Caki2 (cell line): ENCODE data around the gene EXD3. TPM values are rescaled to one million over a fixed set of nuclear protein-coding genes. Genes with fewer than 3 reads are reported as not detected.
"Not testable (repeated sequence)": the region's sequence is repeated elsewhere in the genome, so short reads cannot be mapped to it uniquely, and the experiment has no call there.

ENCODE experiments used
- DNase-seq: peaks from one replicate; pipeline ENCODE4 v3.0.0-alpha.2; 2015; ENCODE audit warnings: low read depth
- in situ Hi-C: cut with HindIII; loops from 2 replicates; pipeline ENCODE4 v1.10.0; 2016; ENCODE audit warnings: low sequenced_read_pairs, low pct_unique_long_range_greater_than_20kb, mixed read lengths
- total RNA-seq: library from RNA; depleted of rRNA; stranded (reverse); fragments of >200 nt; shearing (Covaris generic); gene quantifications from 2 replicates; pipeline ENCODE4 v1.2.3, GENCODE V29; 2014; ENCODE audit warnings: low replicate concordance

The EXD3 gene
- total RNA-seq, 1 experiment from 2014 or later: 5.3 TPM

DNA sequence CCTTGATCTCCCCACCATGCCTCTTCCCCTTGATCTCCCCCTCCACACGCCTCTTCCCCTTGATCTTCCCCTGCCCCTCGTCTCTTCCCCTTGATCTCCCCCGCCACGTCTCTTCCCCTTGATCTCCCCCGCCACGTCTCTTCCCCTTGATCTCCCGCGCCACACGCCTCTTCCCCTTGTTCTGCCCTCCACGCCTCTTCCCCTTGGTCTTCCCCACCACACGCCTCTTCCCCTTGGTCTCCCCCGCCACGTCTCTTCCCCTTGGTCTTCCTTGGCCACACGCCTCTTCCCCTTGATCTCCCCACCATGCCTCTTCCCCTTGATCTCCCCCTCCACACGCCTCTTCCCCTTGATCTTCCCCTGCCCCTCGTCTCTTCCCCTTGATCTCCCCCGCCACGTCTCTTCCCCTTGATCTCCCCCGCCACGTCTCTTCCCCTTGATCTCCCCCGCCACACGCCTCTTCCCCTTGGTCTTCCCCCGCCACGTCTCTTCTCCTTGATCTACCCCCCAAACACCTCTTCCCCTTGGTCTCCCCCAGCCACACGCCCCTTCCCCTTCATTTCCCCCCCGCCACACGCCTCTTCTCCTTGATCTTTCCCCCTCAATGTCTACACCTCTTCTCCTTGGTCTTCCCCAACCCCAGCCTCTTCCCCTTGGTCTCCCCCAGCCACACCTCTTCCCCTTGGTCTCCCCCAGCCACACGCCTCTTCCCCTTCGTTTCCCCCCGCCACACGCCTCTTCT, 28.5 kb upstream of the EXD3 start:
- DNase-seq, in situ Hi-C loops: not testable (repeated sequence)

DNA sequence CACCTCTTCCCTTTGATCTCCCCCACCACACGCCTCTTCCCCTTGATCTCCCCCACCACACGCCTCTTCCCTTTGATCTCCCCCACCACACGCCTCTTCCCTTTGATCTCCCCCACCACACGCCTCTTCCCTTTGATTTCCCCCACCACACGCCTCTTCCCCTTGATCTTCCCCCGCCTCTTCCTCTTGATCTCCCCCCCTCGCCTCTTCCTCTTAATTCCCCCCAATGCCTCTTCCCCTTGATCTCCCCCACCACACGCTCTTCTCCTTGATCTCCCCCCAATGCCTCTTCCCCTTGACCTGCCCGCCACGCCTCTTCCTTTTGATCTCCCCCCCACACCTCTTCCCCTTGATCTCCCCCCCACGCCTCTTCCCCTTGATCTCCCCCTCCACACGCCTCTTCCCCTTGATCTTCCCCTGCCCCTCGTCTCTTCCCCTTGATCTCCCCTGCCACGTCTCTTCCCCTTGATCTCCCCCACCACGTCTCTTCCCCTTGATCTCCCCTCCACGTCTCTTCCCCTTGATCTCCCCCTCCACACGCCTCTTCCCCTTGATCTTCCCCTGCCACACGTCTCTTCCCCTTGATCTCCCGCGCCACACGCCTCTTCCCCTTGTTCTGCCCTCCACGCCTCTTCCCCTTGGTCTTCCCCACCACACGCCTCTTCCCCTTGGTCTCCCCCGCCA, 27.7 kb upstream of the EXD3 start:
- DNase-seq, in situ Hi-C loops: not testable (repeated sequence)

DNA sequence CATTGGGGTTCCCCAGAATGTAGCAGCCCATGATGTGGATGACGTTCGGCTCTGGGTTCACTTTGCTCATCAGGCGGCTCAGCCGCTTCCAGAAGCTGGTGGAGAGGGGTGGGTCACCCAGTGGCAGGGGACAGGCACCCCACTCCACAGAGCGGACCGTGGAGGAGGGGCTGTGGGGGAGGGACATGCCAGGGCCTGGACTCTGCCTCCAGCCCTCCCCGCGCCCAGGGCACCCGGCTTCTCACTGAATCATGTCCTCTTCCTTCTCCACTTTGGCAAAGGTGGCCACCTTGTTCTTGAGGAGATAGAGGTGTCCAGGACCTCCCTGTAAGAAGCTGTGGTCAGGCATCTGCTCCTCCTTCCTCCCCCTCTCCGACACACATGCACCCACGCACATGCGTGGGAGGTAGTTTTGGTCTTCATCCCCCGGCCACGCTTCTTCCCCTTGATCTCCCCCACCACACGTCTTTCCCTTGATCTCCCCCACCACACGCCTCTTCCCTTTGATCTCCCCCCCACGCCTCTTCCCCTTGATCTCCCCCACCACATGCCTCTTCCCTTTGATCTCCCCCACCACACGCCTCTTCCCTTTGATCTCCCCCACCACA, 27.1 kb upstream of the EXD3 start:
- DNase-seq: no peak
- in situ Hi-C loops: no loop called here

DNA sequence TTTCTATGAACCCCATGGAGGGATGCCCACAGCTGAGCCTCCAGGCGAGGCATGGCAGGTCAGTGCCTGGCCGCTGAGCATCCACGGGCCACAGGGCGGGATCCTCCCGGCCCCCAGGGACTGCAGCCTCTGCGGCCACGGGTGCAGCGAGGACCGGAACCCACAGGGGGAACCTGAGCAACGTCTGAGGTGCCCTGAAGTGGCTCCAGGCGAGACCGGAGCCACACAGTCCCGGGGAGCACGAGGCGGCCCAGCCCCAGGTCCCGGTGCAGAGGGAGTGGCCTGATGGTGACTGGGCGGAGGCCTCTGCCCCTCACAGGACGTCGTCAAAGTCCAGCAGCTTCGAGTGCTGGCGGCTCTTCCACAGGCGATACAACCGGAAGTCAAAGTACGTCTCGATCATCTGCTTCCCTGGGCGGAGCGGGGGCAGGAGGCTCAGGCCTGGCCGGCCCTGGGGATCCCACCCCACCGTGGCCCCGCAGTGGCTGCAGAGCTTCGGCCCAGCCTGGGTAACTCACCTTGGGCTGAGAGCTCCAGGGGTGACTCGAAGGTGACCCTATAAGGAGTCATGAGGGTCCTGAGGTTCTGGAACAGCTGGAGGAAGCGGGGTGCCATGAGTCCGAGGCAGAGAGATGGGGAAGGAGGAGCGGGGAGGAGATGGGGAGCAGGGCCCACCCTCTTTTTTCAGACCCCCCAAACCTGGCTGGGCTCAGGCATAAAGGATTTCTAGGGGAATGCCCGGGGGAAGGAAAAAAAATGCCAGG, 26.3 kb upstream of the EXD3 start:
- in situ Hi-C loops: no loop called here
- no peak for DNase-seq

DNA sequence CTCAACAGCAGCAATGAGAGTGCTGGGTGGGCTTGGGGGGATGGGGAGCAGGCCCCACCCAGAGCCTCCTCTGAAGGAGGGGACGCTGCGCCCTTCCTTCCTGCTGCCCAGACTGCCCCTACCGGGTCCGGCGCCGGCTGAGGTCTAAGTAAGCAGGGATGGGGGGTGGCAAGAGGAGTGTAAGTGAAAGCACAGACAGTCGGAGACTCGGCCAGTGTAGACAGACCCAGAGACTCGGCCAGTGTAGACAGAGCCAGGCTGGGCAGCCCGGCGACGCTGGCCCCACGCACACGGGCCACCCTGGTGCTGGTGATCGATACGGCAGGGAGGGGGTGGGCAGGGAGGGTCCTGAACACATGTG, 25.6 kb upstream of the EXD3 start:
- DNase-seq: no peak
- in situ Hi-C loops: no loop called here

DNA sequence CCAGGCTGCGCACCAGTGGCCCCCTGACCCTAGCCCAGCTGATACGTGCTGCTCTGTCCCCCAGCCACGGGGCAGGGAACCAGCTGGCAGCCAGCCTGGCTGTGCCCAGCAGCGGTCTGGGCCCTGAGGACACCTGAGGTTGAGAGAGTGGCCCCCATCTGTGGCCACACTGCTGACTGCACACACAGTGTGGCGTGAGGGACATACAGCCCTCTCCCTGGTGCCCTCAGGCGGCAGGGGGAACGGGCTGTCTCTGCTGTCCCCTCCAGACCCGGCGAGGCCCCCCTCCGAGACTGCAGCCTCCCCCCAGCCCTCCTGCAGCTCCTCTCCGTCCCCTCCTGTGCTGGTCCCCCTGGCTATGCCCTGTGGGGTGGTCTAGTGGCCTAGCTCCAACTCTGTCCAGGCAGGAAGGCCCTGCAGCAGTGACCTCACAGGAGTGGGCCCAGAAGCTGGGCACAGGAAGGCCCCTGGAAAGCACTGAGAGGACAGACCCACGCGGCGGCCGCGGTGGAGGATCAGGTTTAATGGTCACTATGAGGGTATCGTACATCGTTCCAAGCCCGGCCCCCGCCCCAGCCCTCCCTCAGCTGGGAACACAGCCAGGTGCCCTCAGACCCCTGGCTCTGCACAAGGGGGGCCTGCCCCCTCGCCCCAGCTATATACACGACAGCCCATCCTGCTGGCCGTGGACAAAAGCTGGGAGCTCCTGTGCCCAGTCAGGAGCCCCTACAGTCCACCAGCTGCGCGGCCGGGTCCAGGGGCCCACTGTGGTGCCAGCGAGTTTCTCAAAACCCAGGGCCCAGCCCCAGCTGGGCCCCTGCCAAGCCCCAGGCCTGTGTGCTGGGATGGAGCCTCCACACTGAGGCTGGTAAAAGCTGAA, 25.0 kb upstream of the EXD3 start:
- DNase-seq: no peak
- in situ Hi-C loops: no loop called here

DNA sequence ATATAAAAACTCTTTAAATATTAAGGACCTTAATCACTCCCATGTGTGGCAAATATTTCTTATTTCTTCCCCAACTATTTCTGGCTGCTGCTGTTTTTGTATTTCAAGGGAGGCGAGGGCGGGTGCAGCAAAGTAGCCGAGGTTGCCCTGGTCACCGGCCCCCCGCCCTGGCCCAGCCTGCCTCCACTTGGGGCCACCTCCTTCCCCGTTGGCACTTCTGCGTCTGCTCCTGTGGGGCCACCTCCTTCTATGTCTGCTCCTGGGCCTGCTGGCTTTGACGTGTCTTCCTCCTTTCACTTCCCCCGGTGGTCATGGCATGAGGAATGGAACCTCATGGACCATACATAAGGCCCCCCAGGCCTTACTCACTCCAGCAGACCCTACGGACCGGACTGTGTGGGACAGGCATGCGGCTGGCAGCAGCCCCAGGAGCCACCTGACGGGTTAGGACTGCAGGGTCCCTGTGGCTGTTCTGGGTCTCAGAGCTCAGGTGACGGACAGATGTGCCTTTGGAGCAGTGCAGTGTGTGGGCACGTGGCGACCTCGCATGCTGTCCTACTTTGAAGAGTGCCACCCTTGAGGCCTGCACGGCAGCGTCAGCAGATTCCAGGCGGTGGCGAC, 24.0 kb upstream of the EXD3 start:
- in situ Hi-C loops: no loop called here
- DNase-seq: no peak

DNA sequence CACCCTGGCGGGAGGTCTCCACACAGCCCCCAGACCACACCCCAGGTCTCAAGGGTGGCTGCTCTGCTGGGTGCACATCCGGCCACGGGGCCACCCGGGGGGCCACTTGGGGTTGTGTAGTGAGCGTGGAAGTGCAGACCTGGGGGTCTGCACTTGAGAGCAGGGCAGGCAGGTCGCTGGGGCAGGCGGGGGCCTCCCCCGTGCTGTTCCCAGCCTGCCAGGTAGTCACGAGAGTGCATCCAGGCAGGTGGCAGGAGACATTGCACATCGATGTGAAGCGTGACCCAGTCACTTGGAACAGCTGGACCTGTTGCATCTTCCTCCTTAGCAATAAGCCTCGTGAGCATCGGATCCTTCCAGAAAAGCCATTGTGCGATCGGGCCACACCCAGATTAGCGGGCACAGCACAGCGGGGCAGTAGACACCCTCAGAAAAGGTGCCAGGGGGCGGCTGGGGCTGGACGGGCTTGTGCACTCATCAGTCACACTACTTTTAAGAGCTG, 23.0 kb upstream of the EXD3 start:
- in situ Hi-C loops: no loop called here
- DNase-seq: no peak

DNA sequence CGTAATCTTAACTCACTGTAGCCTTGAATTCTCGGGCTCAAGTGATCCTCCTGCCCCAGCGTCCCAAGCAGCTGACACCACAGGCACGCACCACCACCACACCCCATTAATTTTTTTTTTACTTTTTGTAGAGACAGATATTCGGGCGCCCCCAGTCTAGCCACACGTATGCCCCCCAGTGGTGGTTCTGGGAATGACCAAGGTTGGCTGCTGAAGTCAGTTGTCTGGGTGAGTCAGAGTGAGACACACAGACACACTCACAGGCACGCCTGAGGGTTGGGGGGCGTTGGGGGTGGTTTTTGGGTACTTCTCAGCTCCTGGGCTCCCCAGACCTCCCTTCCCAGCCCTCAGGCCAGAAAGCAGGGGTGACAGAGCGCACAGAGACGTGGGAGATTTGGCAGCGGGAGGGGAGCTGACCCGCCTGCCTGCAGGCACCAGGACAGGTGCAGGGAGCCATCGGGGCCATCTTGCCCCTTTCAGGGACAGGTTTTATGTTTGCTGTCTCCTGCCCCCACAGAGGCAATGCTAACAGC, 22.4 kb upstream of the EXD3 start:
- DNase-seq: peak; percentile 73
- in situ Hi-C loops: no loop called here

DNA sequence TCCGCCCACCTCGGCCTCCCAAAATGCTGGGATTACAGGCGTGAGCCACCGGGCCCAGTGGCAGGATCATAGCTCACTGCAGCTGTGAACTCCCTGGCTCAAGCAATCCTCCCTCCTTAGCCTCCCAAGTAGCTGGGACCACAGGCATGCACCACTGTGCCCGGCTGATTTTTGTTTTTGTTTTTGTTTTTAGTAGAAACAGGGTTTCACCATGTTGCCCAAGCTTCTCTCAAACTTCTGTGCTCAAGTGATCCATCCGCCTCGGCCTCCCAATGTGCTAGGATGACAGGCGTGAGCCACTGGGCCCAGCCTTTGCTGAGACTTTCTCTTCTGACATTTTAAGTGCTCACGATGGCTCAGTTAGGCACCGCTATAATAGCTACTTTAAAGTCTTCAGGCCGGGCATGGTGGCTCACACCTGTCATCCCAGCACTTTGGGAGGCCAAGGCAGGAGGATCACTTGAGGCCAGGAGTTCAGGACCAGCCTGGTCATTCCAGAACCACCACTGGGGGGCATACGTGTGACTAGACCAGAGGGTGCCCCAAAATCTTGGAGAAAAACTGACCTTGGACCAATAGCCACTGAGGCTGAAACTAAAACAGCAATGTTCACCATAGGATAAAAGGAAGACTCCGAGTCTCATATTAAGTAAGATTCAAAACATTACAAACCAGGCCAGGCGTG, 21.3 kb upstream of the EXD3 start:
- in situ Hi-C loops: no loop called here
- DNase-seq: no peak

DNA sequence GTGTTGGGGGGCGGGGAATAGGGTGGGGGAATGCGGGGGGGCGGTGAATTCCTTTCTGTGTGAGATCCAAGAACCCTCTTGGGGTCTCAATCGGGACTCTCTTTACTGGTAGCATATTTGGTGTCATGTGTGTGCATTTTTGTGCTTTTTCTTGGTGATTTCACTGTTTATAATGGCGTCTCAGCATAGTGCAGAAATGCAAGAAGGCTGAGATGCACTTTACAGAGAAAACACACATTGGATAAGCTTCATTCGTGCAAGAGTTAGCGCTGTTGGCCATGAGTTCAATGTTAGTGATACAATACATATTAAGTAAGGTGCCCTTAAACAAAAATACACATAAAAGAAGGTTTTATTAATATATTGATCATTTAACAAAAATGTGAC, 19.0 kb upstream of the EXD3 start:
- in situ Hi-C loops: no loop called here

DNA sequence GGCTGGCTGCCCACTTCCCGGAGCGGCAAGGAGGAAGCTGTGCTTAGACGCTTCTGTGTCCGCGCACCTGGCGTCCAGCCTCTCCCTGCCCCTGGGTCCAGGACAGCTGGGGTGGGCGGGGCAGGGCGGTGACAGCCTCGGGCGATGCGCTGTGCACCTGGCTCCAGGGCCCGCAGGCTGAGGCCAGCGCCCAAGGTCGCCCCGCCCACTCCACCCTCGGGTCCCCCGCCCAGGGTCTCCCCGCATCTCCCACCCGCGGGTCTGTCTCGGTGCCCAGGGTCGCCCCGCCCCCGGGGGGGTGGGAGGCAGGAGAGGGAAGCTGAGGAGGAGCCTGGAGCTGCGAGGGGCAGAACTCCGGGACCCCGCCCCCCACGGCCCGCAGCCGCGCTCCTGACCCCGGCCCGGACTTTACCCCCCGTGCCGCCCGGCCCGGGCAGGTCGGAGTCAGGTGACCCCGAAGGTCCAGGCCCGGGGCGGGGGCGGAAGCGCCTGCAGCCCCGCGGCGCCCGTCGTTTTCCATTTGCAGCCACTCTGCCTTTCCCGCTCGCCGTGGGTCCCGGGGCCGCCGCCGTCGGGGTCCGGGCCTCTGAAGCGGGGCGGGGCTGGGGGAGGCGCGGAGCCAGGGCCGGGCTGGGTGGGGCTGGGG, 18.4 kb upstream of the EXD3 start, which contains the start of gene ENTPD8:
TSS of gene ENTPD8 (minus strand) at position 69 of the 646 bp plus-strand sequence. CDS start 3,072 bp downstream, outside the sequence.
- no peak for DNase-seq
- in situ Hi-C loops: no loop called here

More for the DNA sequence above, 19.0 kb upstream of the EXD3 start:
- no peak for DNase-seq

DNA sequence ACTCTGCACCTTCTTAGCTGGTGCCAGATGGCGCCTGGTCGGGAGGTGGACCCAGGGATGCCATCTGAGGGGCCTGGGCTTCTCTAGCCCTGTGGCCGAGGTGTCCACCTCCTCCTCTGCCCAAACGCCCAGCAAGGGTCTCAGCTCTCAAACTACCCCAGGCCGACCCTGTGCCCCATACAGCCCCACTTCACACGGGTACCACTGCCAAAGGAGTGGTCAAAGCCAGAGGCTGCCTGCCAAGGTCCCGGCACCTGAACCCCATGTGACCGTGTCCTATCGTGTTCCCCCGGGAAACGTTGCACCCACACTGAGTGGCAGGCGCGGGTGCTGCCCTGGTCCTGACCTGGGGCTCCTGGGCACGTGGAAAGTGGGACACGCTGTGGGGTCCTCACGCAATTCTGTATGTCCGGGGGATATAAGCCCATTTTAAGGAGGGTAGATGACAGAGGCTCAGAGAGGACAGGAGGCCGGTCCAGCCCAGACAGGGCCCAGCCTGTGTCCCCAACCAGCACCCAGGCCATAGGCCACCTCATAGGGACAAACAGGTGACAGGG, 16.3 kb upstream of the EXD3 start:
- in situ Hi-C loops: no loop called here
- DNase-seq: no peak

DNA sequence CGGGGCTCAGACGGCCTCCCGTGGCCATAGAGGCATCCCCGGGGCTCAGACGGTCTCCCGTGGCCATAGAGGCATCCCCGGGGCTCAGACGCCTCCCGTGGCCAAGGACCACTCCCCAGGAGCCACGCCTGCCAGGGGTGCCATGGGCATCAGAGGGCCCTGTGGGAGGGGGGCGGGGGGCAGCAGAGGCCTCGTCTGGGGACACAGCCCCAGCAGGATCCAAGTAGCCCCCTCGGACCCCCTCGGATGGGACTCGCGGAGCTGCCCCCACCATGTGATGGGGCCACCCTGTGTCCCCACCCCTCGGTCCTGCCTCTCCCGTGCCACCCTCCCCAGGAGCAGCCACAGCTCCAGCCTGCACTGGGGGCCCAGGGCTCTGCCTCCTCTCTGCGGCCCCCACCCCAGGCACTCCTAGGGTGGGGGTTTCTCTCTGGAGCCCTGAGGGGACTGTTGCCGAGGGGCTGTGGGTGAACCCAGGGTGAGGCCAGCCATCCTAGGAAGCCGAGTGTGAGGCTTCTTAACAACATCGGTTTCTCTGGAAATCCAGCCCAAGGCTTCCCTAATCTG, 15.7 kb upstream of the EXD3 start:
- DNase-seq: no peak
- in situ Hi-C loops: no loop called here

DNA sequence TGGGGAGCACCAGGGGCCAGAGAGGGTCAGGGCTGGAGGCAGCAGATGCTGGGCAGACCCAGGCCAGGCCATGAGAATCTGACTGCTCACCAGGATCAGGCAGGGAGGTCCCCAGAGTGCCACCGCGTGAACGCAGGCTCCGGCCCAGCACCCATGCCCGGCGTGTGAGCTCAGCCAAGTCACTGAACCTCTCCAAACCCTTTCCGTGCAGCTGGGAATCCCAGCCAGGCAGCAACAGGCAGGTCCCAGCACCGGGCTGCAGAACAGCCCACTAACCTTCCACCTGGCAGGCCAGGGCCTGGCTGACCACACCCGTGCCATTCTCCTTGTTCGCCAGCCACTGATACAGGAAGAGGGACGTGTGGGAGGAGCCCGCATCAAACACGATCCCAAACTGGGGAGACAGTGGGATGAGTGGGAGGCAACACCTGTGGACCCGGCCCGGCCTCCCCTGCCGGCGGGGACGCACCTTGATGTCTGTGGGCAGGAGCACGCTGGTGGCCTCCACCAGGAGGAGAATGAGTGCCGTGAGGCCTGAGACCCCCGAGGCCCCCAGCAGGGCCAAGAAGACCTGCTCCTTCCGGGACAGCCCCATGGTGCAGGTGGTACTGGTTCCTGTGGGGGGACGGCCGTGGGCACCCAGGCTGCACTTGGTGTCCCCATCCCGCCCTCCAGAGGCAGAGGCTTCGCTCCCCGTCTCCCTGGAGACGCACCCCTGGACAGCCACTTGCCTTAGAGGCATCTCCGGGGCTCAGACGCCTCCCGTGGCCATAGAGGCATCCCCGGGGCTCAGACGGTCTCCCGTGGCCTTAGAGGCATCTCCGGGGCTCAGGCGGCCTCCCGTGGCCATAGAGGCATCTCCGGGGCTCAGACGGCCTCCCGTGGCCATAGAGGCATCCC, 15.0 kb upstream of the EXD3 start:
- DNase-seq: no peak
- in situ Hi-C loops: no loop called here
